Measurements from ENCODE around the gene MDN1. TPM values are rescaled to one million over a fixed set of nuclear protein-coding genes. Genes with fewer than 3 reads are reported as not detected.

MDN1 gene
- total RNA-seq, 1 experiment from 2014 or later = 117 TPM

DNA sequence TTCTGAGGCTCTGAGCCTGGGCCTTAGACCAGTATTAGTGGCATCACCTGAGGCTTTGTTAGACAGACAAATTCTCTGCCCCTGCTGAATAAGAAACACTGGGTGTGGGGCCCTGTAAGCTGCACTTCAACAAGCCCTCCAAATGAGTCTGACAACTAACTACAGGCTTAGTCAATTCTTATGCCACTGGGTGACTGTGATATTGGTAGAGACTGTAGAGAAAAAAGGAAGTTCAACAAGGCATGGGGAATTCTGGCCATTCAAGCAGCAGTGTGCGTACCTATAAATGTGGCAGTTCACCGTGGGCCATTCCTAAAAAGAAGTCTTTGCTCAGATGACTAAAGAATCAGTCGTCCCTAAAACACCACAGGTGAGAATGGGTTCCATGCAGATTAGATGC lies 82.7 kb downstream of the MDN1 start:
- WGBS (ENCODE audit: extremely low coverage, insufficient read length, low lambda C conversion rate) = no CpG with 5 or more reads among the region's 3 CpGs
- no peak overlapping the region for H2BK5ac ChIP-seq (ENCODE audit: insufficient read length, low read length)
- no peak overlapping the region for H2BK20ac ChIP-seq (ENCODE audit: low read depth, low read length, poor library complexity, severe bottlenecking)
- H3K18ac ChIP-seq (ENCODE audit: insufficient read length, low read depth, low read length) = no peak overlapping the region
- Mint-ChIP-seq H3K4me1 (no peaks in the 10 kb centered on the region), H3K27me3 (ENCODE audit: low read depth) (no peaks in the 10 kb centered on the region), H3K9me3 (no peaks in the 10 kb centered on the region), H3K4me3 (no peak overlapping the region), H3K36me3 (ENCODE audit: insufficient read depth in 1 of 3, low read depth in 3 of 3) (peaks cover 50 to 84% (median 69%) of the 10 kb centered on the region in 3 experiments), H3K27ac (no peak overlapping the region)
- no peak overlapping the region for H2BK12ac ChIP-seq (ENCODE audit: insufficient read length, low read depth, low read length)
- H3K9me3 ChIP-seq (ENCODE audit: control insufficient read depth, low read depth, low read length) = no peaks in the 10 kb centered on the region
- H4K5ac ChIP-seq (ENCODE audit: insufficient read length, low read depth, low read length) = no peak overlapping the region
- no peak overlapping the region for H4K8ac ChIP-seq (replicated peaks; ENCODE audit: insufficient read length, low read depth, low read length)
- H3K23me2 ChIP-seq (ENCODE audit: insufficient read length, low read depth, low read length, poor library complexity, severe bottlenecking) = no peaks in the 10 kb centered on the region
- no peak overlapping the region for H4K91ac ChIP-seq (ENCODE audit: insufficient read length, low read depth, low read length)
- H2AFZ ChIP-seq (ENCODE audit: low read length) = no peak overlapping the region
- no peak overlapping the region for H3K4ac ChIP-seq (ENCODE audit: low read depth, low read length)
- no peak overlapping the region for H2BK120ac ChIP-seq (ENCODE audit: low read depth, low read length, poor library complexity, severe bottlenecking)
- H3K56ac ChIP-seq (ENCODE audit: insufficient read length, low read depth, low read length) = no peak overlapping the region
- no peak overlapping the region for H3K4me2 ChIP-seq (ENCODE audit: insufficient read depth, insufficient read length, low read length)
- H3K14ac ChIP-seq (ENCODE audit: insufficient read depth, low read length) = no peak overlapping the region
- no peaks in the 10 kb centered on the region for H3K27me3 ChIP-seq (ENCODE audit: insufficient read depth, low read length)
- H4K20me1 ChIP-seq (ENCODE audit: control insufficient read depth, insufficient read depth, insufficient read length) = no peaks in the 10 kb centered on the region
- H3K4me1 ChIP-seq (ENCODE audit: insufficient read depth, low read length) = no peaks in the 10 kb centered on the region
- no peaks in the 10 kb centered on the region for H3K79me2 ChIP-seq (ENCODE audit: insufficient read depth, low read length)
- H3T11ph ChIP-seq (ENCODE audit: low read length) = no peak overlapping the region
- H3K79me1 ChIP-seq (ENCODE audit: insufficient read depth, low read depth, low read length, poor library complexity, severe bottlenecking) = no peaks in the 10 kb centered on the region
- H3K23ac ChIP-seq (ENCODE audit: insufficient read length, low read depth, low read length) = no peak overlapping the region
- no peak overlapping the region for H3K9ac ChIP-seq (ENCODE audit: extremely low read depth, insufficient read length, low read length)
- no peak overlapping the region for H3K27ac ChIP-seq (ENCODE audit: insufficient read length, low read depth, low read length)
- DNase-seq = no peak
- TF ChIP-seq, protein P1, sequence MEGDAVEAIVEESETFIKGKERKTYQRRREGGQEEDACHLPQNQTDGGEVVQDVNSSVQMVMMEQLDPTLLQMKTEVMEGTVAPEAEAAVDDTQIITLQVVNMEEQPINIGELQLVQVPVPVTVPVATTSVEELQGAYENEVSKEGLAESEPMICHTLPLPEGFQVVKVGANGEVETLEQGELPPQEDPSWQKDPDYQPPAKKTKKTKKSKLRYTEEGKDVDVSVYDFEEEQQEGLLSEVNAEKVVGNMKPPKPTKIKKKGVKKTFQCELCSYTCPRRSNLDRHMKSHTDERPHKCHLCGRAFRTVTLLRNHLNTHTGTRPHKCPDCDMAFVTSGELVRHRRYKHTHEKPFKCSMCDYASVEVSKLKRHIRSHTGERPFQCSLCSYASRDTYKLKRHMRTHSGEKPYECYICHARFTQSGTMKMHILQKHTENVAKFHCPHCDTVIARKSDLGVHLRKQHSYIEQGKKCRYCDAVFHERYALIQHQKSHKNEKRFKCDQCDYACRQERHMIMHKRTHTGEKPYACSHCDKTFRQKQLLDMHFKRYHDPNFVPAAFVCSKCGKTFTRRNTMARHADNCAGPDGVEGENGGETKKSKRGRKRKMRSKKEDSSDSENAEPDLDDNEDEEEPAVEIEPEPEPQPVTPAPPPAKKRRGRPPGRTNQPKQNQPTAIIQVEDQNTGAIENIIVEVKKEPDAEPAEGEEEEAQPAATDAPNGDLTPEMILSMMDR (conservative IDR thresholded peaks at IDR 0.05) = no peak
- no peak overlapping the region for H2AK5ac ChIP-seq (ENCODE audit: insufficient read length, low read length)
- no peak overlapping the region for H2BK15ac ChIP-seq (ENCODE audit: low read depth, low read length)
